Spleen (tissue), 11 donors: ENCODE measurements around the gene USP32. TPM values are rescaled to one million over a fixed set of nuclear protein-coding genes. Genes with fewer than 3 reads are reported as not detected.
"Not testable (repeated sequence)": the region's sequence is repeated elsewhere in the genome, so short reads cannot be mapped to it uniquely, and the experiment has no call there.

Source experiments
- DNase-seq: peaks from one replicate; pipeline ENCODE4 v3.0.0-alpha.2; 2020
- H3K27ac ChIP-seq, 8 donors: fragments of 200-600 bp; sonication (generic) in 7 of 8; 1 replicate in 4 of 8; 2 replicates in 4 of 8; pipeline versions ENCODE4 v1.5.0 to v1.8.0; 2016 to 2021; ENCODE audit warnings: inconsistent platforms in 4 of 8, mild to moderate bottlenecking in 4 of 8, moderate library complexity in 1 of 8
- H3K27me3 ChIP-seq, 7 donors: fragments of 200-600 bp; sonication (generic) in 6 of 7; replicated peaks in 1 of 7; 1 replicate in 4 of 7; 2 replicates in 3 of 7; pipeline versions ENCODE4 v1.5.0 to v1.8.0; 2016 to 2021; ENCODE audit warnings: inconsistent platforms in 3 of 7, mild to moderate bottlenecking in 1 of 7
- H3K36me3 ChIP-seq, 6 donors: fragments of 200-600 bp; sonication (generic) in 5 of 6; 1 replicate in 4 of 6; 2 replicates in 2 of 6; pipeline versions ENCODE4 v1.5.0 to v1.8.0; 2016 to 2021; ENCODE audit warnings: inconsistent platforms in 2 of 6
- H3K4me1 ChIP-seq, 6 donors: fragments of 200-600 bp; sonication (generic) in 5 of 6; 1 replicate in 3 of 6; 2 replicates in 3 of 6; pipeline versions ENCODE4 v1.5.0 to v1.8.0; 2016 to 2021; ENCODE audit warnings: inconsistent platforms in 3 of 6
- H3K4me3 ChIP-seq, 8 donors: fragments of 200-600 bp; sonication (generic) in 7 of 8; 1 replicate in 4 of 8; 2 replicates in 4 of 8; pipeline versions ENCODE4 v1.5.0 to v1.8.0; 2016 to 2021; ENCODE audit warnings: inconsistent platforms in 4 of 8, mild to moderate bottlenecking in 4 of 8, moderate library complexity in 2 of 8
- H3K9me3 ChIP-seq, 8 donors: fragments of 200-600 bp; sonication (generic) in 7 of 8; 1 replicate in 4 of 8; 2 replicates in 4 of 8; pipeline versions ENCODE4 v1.5.0 to v1.8.0; 2016 to 2021; ENCODE audit warnings: inconsistent platforms in 4 of 8
- POLR2A ChIP-seq, 3 donors: fragments of 450-650 bp; IDR thresholded peaks; one replicate each; pipeline ENCODE4 v1.5.1; 2017; ENCODE audit warnings: antibody characterized with exemption in 3 of 3, mild to moderate bottlenecking in 1 of 3
- POLR2AphosphoS5 ChIP-seq, 3 donors: sonication (generic); formaldehyde crosslinking; IDR thresholded peaks; one replicate each; pipeline ENCODE4 v1.5.1; 2017; ENCODE audit warnings: antibody characterized with exemption in 3 of 3
- WGBS, 5 donors: extraction: QIAGEN DNeasy Blood & Tissue Kit in 3 of 5; methylation state at CpG; one replicate each; pipeline versions ENCODE4 v1.1.5 to v1.1.7; 2013 to 2018; 5-methylcytosine and 5-hydroxymethylcytosine counted together
- intact Hi-C: fragments of 100-400 bp; cut with DNase I; formaldehyde crosslinking; loops from one replicate; pipeline ENCODE4 v1.15.0; 2023; ENCODE audit warnings: low total_unique reads
- polyA plus RNA-seq, 3 donors: library from polyadenylated mRNA; stranded (reverse); fragments of 200-250 nt; gene quantifications; one replicate each; pipeline ENCODE4 v1.2.1, GENCODE V29; 2013
- total RNA-seq, 7 donors: library from RNA; depleted of rRNA in 3 of 7; stranded (reverse); fragments of >200 nt in 3 of 7; fragmentation: NEBNext Ultra II Directional in 4 of 7; extraction: Animal tissue kit (Norgen Biotek cat#: 25700) in 4 of 7; gene quantifications; one replicate each; pipeline versions ENCODE4 v1.1.0 to v1.2.1, GENCODE V29; 2016 to 2021
- TF ChIP-seq, protein P1 (sequence below), 11 experiments: fragments of 200-600 bp in 7 of 11; fragments of 450-650 bp in 4 of 11; sonication (generic) in 4 of 11; IDR thresholded peaks in 8 of 11; conservative IDR thresholded peaks in 3 of 11; 1 replicate in 7 of 11; 2 replicates in 4 of 11; pipeline versions ENCODE4 v1.4.0 to v1.8.0; 2016 to 2021; ENCODE audit warnings: antibody characterized with exemption in 11 of 11, inconsistent platforms in 4 of 11, mild to moderate bottlenecking in 1 of 11
- donor health status: healthy with polysubstance abuse.
- donor health status: DM: no; HTN: no; CAD: no; lungs with moderate emphysema.
- donor health status: DM: no; HTN: no; CAD: no.
- donor health status: Bipolar disorder and iron deficiency.
- donor health status: healthy.
- donor health status: DM: no; HTN: no; CAD: no.
- donor health status: DM: yes; HTN: yes; CAD: no.

Gene USP32
- total and polyA plus RNA-seq, 10 donors = 7.3 to 115 (median 79.8) TPM

DNA sequence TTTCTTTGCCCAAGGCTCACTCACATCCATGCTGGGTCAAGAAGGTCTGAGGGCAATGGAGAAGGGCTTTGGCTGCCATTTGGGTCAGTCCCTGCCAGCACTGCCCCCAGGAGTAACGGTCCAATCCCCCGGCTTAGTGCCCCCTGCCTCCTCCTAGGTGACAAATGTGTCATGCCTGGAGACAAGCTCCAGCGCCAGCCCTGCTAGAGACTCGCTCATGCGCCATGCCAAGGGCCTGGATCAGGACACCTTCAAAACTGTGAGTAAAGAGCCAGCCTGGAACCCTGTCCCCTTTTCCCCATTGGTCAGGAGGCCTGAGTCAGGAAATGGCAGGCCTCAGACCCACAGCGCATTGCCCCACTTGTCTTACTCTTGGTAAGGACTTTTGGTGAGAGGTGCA lies 33.7 kb upstream of the USP32 start:
- Histone ChIP-seq H3K4me1 (peaks cover 3 to 19% (median 13%) of the 10 kb centered on the region in 6 donors), H3K27me3 (no peaks in the 10 kb centered on the region), H3K36me3 (no peaks in the 10 kb centered on the region), H3K27ac (no peak overlapping the region), H3K9me3 (no peaks in the 10 kb centered on the region), H3K4me3 (no peak overlapping the region)
- no peak for DNase-seq
- WGBS, 5 donors = 88 to 96% (median 89%) methylated on average over 6 of the region's 6 CpGs
- intact Hi-C loops = no loop called here
- TF ChIP-seq POLR2AphosphoS5 (IDR thresholded peaks at IDR 0.05) = no peak
- TF ChIP-seq, protein P1, sequence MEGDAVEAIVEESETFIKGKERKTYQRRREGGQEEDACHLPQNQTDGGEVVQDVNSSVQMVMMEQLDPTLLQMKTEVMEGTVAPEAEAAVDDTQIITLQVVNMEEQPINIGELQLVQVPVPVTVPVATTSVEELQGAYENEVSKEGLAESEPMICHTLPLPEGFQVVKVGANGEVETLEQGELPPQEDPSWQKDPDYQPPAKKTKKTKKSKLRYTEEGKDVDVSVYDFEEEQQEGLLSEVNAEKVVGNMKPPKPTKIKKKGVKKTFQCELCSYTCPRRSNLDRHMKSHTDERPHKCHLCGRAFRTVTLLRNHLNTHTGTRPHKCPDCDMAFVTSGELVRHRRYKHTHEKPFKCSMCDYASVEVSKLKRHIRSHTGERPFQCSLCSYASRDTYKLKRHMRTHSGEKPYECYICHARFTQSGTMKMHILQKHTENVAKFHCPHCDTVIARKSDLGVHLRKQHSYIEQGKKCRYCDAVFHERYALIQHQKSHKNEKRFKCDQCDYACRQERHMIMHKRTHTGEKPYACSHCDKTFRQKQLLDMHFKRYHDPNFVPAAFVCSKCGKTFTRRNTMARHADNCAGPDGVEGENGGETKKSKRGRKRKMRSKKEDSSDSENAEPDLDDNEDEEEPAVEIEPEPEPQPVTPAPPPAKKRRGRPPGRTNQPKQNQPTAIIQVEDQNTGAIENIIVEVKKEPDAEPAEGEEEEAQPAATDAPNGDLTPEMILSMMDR (IDR thresholded peaks at IDR 0.05 in 8 of 11, conservative IDR thresholded peaks at IDR 0.05 in 3 of 11) = no peak

DNA sequence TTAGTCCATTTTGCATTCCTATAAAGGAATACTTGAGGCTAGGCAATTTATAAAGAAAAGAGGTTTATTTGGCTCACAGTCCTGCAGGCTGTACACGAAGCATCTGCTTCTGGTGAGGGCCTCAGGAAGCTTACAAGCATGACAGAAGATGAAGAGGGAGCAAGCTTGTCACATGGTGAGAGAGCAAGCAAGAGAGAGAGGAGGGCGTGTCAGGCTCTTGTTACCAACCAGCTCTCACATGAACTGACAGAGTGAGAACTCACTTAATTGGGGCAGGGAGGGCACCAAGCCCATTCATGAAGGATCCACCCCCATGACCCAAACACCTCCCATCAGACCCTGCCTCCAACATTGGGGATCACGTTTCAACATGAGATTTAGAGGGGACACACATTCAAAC lies 31.9 kb upstream of the USP32 start:
- Histone ChIP-seq H3K27me3 (no peaks in the 10 kb centered on the region), H3K27ac (no peak overlapping the region), H3K4me3 (no peak overlapping the region), H3K4me1 (peaks cover 3 to 21% (median 13%) of the 10 kb centered on the region in 6 donors), H3K36me3 (no peaks in the 10 kb centered on the region), H3K9me3 (no peaks in the 10 kb centered on the region)
- intact Hi-C loops = no loop called here
- 72 to 90% (median 83%) methylated on average over 3 of the region's 3 CpGs for WGBS, 5 donors
- TF ChIP-seq POLR2AphosphoS5 (IDR thresholded peaks at IDR 0.05) (no peak), POLR2A (IDR thresholded peaks at IDR 0.05) (no peak)
- TF ChIP-seq, protein P1 (IDR thresholded peaks at IDR 0.05 in 8 of 11, conservative IDR thresholded peaks at IDR 0.05 in 3 of 11) = no peak
- DNase-seq = no peak

DNA sequence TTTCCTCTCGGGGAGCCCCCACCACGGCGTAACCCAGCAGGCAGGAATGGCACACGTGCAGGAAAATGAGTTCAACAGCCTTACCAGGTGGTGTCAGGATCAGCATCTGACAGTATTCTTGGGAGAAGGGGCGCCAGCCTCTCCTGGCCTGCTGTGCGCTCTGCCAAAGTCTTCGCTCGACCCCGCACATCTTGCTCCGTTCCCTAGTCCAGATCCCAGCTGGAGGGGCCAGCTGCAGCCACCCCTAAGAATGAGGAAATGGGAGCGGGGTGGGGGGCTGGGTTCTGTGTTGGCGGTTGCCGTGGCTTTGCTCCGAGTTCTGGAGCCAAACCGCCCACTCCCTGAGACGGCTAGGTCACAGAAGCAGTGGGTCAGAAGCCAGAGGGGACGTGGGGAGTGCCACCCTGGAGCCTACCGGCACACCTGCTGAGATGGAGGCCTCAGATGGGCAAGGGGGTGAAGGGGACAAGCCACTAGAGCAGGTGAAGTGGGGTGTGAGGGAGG lies 30.3 kb upstream of the USP32 start, which contains the start of gene CHCT1:
Gene CHCT1 (plus strand): TSS at position 328 of the 504 bp plus-strand sequence. CDS start 104 bp downstream, at position 432.
- H3K36me3 ChIP-seq = no peaks in the 10 kb centered on the region
- H3K4me1 ChIP-seq = peaks cover 3 to 21% (median 13%) of the 10 kb centered on the region in 6 donors
- H3K27ac ChIP-seq = peak within 1 kb of the TSS in 7 of 8 donors; percentile 5 to 86 (median 54)
- no peaks in the 10 kb centered on the region for H3K27me3 ChIP-seq
- intact Hi-C loops = no loop called here
- no peaks in the 10 kb centered on the region for H3K9me3 ChIP-seq
- 64 to 70% (median 69%) methylated on average over 7 to 18 of the region's 18 CpGs for WGBS, 5 donors
- TF ChIP-seq POLR2AphosphoS5 (IDR thresholded peaks at IDR 0.05) (no peak), POLR2A (IDR thresholded peaks at IDR 0.05) (no peak)
- TF ChIP-seq, protein P1 (IDR thresholded peaks at IDR 0.05 in 8 of 11, conservative IDR thresholded peaks at IDR 0.05 in 3 of 11) = no peak
- DNase-seq = no peak
- peak within 1 kb of the TSS; percentile 42 to 66 (median 53) for H3K4me3 ChIP-seq

DNA sequence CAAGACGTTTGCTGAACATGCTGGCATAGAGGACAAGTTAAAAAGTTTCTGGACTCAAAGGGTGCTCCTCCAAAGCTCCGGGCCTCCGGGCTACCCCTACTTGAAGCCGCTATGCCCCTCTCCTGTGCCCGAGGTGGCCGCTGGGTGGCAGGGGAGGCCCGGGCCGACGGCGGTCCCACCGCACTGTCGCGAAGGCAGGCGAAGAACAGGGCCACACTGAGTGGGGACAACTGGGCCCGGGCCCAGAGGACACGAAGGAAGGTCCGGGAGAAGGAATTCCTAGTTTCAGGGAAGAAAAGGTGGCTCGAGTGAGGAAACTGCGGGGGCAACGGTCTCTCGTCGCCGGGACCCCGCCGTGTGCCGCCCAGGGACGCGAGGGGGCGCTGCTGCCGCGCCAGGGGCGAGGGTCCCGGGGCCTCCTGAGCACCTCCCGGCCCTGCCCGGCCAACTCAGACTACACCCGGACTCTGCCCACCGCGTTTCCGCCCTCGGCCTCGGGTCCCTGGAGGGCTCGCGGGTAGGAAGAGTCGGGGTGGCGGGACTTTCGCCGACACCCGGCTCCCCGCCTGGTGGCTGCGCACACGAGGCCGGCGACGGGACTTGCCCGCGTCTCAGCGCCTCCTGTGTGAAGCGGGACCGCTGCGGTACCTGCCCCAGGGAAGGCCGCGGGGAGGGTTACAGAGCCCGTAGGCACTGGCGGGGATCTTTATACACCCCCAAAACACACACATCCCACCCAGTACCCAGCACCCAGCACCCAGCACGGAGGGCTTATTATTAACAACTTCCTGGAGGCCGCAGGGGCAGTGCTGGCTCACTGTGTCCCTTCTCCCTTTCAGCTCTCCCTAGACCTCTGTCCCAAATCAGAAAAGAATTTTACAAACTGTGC lies 29.6 kb upstream of the USP32 start:
- DNase-seq = peak; percentile 95
- intact Hi-C loops = no loop called here
- Histone ChIP-seq H3K36me3 (no peaks in the 10 kb centered on the region), H3K4me3 (peak overlapping the region; percentile 42 to 66 (median 53)), H3K9me3 (no peaks in the 10 kb centered on the region), H3K27ac (peak overlapping the region in 7 of 8 donors; percentile 5 to 86 (median 54)), H3K4me1 (peaks cover 3 to 21% (median 13%) of the 10 kb centered on the region in 6 donors), H3K27me3 (no peaks in the 10 kb centered on the region)
- WGBS, 5 donors = 1 to 5% (median 2%) methylated on average over 28 to 66 of the region's 66 CpGs
- TF ChIP-seq, protein P1 (IDR thresholded peaks at IDR 0.05 in 8 of 11, conservative IDR thresholded peaks at IDR 0.05 in 3 of 11) = peak; percentile 84 to 99 (median 96)
- TF ChIP-seq POLR2AphosphoS5 (IDR thresholded peaks at IDR 0.05) = peak; percentile 56 to 84 (median 63)
- TF ChIP-seq POLR2A (IDR thresholded peaks at IDR 0.05) = no peak

DNA sequence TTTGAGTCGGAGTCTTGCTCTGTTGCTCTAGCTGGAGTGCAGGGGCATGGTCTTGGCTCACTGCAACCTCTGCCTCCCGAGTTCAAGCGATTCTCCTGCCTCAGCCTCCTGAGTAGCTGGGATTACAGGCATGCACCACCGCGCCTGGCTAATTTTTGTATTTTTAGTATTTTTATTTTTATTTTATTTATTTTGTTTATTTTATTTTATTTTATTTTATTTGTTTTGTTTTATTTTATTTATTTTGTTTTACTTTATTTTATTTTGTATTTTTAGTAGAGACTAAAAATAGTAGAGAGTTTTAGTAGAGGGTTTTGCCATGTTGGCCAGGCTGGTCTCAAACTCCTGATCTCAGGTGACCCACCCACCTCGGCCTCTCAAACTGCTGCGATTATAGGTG lies 27.9 kb upstream of the USP32 start:
- H3K27ac ChIP-seq, H3K27me3 ChIP-seq, H3K9me3 ChIP-seq, DNase-seq, intact Hi-C loops, H3K4me3 ChIP-seq, H3K36me3 ChIP-seq: not testable (repeated sequence)
- 93 to 98% (median 98%) methylated on average over 7 of the region's 7 CpGs for WGBS, 5 donors
- H3K4me1 ChIP-seq = peaks cover 3 to 21% (median 13%) of the 10 kb centered on the region in 6 donors

DNA sequence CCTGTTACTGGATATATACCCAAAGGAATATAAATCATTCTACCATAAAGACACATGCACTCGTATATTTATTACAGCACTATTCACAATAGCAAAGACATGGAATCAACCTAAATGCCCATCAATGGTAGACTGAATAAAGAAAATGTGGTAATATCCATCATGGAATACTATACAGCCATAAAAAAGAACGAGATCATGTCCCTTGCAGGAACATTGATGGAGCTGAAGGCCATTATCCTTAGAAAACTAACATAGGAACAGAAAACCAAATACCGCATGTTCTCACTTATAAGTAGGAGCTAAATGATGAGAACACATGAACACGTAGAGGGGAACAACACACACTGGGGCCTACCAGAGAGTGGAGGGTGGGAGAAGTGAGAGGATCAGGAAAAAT lies 27.1 kb upstream of the USP32 start:
- peaks cover 3 to 21% (median 13%) of the 10 kb centered on the region in 6 donors for H3K4me1 ChIP-seq
- H3K4me3 ChIP-seq, H3K27me3 ChIP-seq, H3K36me3 ChIP-seq, H3K9me3 ChIP-seq, intact Hi-C loops, H3K27ac ChIP-seq, DNase-seq: not testable (repeated sequence)
- WGBS, 5 donors = 85 to 97% (median 90%) methylated on average over 4 of the region's 4 CpGs
